ENCODE measurements around the gene JAK3. TPM values are rescaled to one million over a fixed set of nuclear protein-coding genes. Genes with fewer than 3 reads are reported as not detected.

The JAK3 gene
- total RNA-seq, 1 experiment from 2014 or later, result 2.1 TPM

DNA sequence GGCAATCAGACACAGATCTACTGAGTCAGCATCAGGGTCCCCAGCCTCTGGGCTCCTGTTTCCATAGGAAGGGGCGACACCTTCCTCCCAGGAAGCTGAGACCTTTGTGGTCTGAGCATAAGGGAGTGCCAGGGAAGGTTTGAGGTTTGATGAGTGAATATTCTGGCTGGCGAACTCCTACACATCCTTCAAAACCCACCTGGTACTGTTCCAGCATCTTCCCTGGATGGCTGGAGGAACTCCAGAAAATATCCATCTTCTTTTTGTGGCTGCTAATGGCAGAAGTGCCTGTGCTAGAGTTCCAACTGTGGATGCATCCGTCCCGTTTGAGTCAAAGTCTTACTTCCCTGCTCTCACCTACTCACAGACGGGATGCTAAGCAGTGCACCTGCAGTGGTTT lies 35.7 kb downstream of the JAK3 start:
- in situ Hi-C loops (cut with HindIII; ENCODE audit: low pct_unique_long_range_greater_than_20kb, low sequenced_read_pairs), result no loop called here
- Histone ChIP-seq H3K27ac (ENCODE audit: low read length) (no peak overlapping the region), H3K36me3 (ENCODE audit: control insufficient read depth, insufficient read depth, low read length) (no peaks in the 10 kb centered on the region), H3K4me1 (ENCODE audit: control insufficient read depth, insufficient read depth, low read length) (no peaks in the 10 kb centered on the region), H3K27me3 (ENCODE audit: control insufficient read depth, insufficient read depth, low read length) (no peaks in the 10 kb centered on the region), H3K4me3 (ENCODE audit: low read depth in 2 of 2, low read length in 2 of 2) (no peak overlapping the region), H3K9me3 (ENCODE audit: control insufficient read depth, insufficient read depth, low read depth, low read length) (no peaks in the 10 kb centered on the region)
- DNase-seq (ENCODE audit: low read depth, low spot score) (no peak), ATAC-seq (no peak)
- intact Hi-C loops (cut with micrococcal nuclease; ENCODE audit: unreplicated experiment), result no loop called here
- TF ChIP-seq, protein P1, sequence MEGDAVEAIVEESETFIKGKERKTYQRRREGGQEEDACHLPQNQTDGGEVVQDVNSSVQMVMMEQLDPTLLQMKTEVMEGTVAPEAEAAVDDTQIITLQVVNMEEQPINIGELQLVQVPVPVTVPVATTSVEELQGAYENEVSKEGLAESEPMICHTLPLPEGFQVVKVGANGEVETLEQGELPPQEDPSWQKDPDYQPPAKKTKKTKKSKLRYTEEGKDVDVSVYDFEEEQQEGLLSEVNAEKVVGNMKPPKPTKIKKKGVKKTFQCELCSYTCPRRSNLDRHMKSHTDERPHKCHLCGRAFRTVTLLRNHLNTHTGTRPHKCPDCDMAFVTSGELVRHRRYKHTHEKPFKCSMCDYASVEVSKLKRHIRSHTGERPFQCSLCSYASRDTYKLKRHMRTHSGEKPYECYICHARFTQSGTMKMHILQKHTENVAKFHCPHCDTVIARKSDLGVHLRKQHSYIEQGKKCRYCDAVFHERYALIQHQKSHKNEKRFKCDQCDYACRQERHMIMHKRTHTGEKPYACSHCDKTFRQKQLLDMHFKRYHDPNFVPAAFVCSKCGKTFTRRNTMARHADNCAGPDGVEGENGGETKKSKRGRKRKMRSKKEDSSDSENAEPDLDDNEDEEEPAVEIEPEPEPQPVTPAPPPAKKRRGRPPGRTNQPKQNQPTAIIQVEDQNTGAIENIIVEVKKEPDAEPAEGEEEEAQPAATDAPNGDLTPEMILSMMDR (IDR thresholded peaks at IDR 0.05), result no peak
- TF ChIP-seq POLR2AphosphoS5 (IDR thresholded peaks at IDR 0.05; ENCODE audit: low read depth, low read length) (no peak), SIN3A (IDR thresholded peaks at IDR 0.05; ENCODE audit: borderline replicate concordance, insufficient read depth, low read depth, low read length) (no peak), TCF7L2 (IDR thresholded peaks at IDR 0.05; ENCODE audit: low read depth, low read length) (no peak)
- TF ChIP-seq, protein P2, sequence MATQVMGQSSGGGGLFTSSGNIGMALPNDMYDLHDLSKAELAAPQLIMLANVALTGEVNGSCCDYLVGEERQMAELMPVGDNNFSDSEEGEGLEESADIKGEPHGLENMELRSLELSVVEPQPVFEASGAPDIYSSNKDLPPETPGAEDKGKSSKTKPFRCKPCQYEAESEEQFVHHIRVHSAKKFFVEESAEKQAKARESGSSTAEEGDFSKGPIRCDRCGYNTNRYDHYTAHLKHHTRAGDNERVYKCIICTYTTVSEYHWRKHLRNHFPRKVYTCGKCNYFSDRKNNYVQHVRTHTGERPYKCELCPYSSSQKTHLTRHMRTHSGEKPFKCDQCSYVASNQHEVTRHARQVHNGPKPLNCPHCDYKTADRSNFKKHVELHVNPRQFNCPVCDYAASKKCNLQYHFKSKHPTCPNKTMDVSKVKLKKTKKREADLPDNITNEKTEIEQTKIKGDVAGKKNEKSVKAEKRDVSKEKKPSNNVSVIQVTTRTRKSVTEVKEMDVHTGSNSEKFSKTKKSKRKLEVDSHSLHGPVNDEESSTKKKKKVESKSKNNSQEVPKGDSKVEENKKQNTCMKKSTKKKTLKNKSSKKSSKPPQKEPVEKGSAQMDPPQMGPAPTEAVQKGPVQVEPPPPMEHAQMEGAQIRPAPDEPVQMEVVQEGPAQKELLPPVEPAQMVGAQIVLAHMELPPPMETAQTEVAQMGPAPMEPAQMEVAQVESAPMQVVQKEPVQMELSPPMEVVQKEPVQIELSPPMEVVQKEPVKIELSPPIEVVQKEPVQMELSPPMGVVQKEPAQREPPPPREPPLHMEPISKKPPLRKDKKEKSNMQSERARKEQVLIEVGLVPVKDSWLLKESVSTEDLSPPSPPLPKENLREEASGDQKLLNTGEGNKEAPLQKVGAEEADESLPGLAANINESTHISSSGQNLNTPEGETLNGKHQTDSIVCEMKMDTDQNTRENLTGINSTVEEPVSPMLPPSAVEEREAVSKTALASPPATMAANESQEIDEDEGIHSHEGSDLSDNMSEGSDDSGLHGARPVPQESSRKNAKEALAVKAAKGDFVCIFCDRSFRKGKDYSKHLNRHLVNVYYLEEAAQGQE (IDR thresholded peaks at IDR 0.05; ENCODE audit: insufficient read depth in 1 of 2, low read depth in 2 of 2, low read length in 1 of 2), result no peak
- POLR2A ChIA-PET, result no interaction called here
- CTCF ChIA-PET, result no interaction called here
- no TSS peak for BruUV-seq (replicated peaks)

DNA sequence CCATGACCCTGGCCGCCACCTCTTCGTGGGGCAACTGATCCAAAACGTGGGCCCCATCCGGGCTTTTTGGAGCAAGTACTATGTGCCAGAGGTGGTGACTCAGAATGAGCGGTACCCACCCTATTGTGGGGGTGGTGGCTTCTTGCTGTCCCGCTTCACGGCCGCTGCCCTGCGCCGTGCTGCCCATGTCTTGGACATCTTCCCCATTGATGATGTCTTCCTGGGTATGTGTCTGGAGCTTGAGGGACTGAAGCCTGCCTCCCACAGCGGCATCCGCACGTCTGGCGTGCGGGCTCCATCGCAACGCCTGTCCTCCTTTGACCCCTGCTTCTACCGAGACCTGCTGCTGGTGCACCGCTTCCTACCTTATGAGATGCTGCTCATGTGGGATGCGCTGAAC lies 36.1 kb downstream of the JAK3 start:
- no peak for TF ChIP-seq SIN3A (IDR thresholded peaks at IDR 0.05; ENCODE audit: borderline replicate concordance, insufficient read depth, low read depth, low read length)
- no peak for TF ChIP-seq POLR2AphosphoS5 (IDR thresholded peaks at IDR 0.05; ENCODE audit: low read depth, low read length)
- no peak for TF ChIP-seq TCF7L2 (IDR thresholded peaks at IDR 0.05; ENCODE audit: low read depth, low read length)
- TF ChIP-seq, protein P2 (IDR thresholded peaks at IDR 0.05; ENCODE audit: insufficient read depth in 1 of 2, low read depth in 2 of 2, low read length in 1 of 2), result no peak
- TF ChIP-seq, protein P1 (IDR thresholded peaks at IDR 0.05), result no peak
- CTCF ChIA-PET, result no interaction called here
- no peak for ATAC-seq
- DNase-seq (ENCODE audit: low read depth, low spot score), result no peak
- H3K4me1 ChIP-seq (ENCODE audit: control insufficient read depth, insufficient read depth, low read length), result no peaks in the 10 kb centered on the region
- no peak overlapping the region for H3K4me3 ChIP-seq (ENCODE audit: low read depth in 2 of 2, low read length in 2 of 2)
- H3K27ac ChIP-seq (ENCODE audit: low read length), result no peak overlapping the region
- H3K27me3 ChIP-seq (ENCODE audit: control insufficient read depth, insufficient read depth, low read length), result no peaks in the 10 kb centered on the region
- intact Hi-C loops (cut with micrococcal nuclease; ENCODE audit: unreplicated experiment) (no loop called here), in situ Hi-C loops (cut with HindIII; ENCODE audit: low pct_unique_long_range_greater_than_20kb, low sequenced_read_pairs) (no loop called here)
- no TSS peak for BruUV-seq (replicated peaks)
- H3K36me3 ChIP-seq (ENCODE audit: control insufficient read depth, insufficient read depth, low read length), result no peaks in the 10 kb centered on the region
- no peaks in the 10 kb centered on the region for H3K9me3 ChIP-seq (ENCODE audit: control insufficient read depth, insufficient read depth, low read depth, low read length)
- POLR2A ChIA-PET, result no interaction called here

Measured in Panc1 (cell line).